ES-I3 (cell line): Measurements from ENCODE around the gene TMEM132C.

Source experiments
- H3K36me3 ChIP-seq: 2 replicates; pipeline ENCODE4 v1.6.1; 2013; ENCODE audit warnings: mild to moderate bottlenecking, low read length, control low read depth, moderate library complexity; ENCODE audit not compliant: insufficient read depth
- H3K4me1 ChIP-seq: 2 replicates; pipeline ENCODE4 v1.6.1; 2013; ENCODE audit warnings: mild to moderate bottlenecking, control low read depth, low read length; ENCODE audit not compliant: insufficient read depth
- H3K9ac ChIP-seq: 2 replicates; pipeline ENCODE4 v1.6.1; 2013; ENCODE audit warnings: low read depth, mild to moderate bottlenecking, low read length, moderate library complexity
- H3K9me3 ChIP-seq: 2 replicates; pipeline ENCODE4 v1.6.1; 2013; ENCODE audit warnings: mild to moderate bottlenecking, low read length, moderate library complexity; ENCODE audit not compliant: control insufficient read depth, insufficient read depth

TMEM132C gene

DNA sequence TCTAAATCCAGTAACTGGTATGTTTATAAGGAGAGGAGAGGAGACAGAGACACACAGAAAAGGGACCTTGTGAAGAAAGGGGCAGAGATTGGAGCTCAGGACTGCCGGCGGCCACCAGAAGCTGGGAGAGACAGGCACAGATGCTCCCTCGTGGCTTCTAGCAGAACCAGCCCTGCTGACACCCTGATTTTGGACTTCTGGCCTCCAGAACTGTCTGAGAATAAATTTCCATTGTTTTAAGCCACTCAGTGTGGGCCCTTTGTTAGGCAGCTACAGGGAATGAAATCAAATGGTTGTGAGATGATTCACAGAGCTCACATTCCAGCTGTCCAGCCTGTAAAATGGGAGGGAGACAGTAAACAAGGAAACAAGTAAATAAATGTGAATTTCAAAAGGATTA, 47.6 kb downstream of the TMEM132C start:
- H3K4me1 ChIP-seq, result no peaks in the 10 kb centered on the region; the same call in 1 of the 2 replicates
- no peaks in the 10 kb centered on the region for H3K36me3 ChIP-seq
- H3K9me3 ChIP-seq, result no peaks in the 10 kb centered on the region
- no peak overlapping the region for H3K9ac ChIP-seq

DNA sequence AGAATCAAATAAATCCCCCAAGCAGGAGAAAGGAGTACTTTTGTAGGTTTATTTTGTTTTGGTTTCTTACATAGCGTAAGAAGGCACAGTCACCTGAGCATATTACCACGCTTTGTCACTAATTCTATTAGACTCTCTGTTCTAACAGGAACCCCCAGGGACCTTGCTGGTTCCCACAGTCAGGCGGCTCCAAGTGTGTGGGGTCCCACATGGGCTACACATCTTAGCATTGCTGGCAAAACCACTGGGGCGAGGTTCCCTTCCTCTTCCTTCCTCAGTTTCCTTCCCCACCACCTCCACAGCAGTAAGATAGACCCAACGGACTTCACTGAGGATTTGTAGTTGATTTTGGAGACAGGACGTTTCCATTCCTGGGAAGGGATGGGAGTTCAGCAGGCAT, 49.1 kb downstream of the TMEM132C start:
- Histone ChIP-seq H3K9me3 (no peaks in the 10 kb centered on the region), H3K9ac (no peak overlapping the region), H3K4me1 (no peaks in the 10 kb centered on the region; the same call in 1 of the 2 replicates), H3K36me3 (no peaks in the 10 kb centered on the region)

GRCh38 chr12:128316973-128317526, 50.1 kb downstream of the TMEM132C start:
- H3K36me3 ChIP-seq, result no peaks in the 10 kb centered on the region
- H3K9me3 ChIP-seq, result no peaks in the 10 kb centered on the region
- no peak overlapping the region for H3K9ac ChIP-seq
- H3K4me1 ChIP-seq, result no peaks in the 10 kb centered on the region; the same call in 1 of the 2 replicates

DNA sequence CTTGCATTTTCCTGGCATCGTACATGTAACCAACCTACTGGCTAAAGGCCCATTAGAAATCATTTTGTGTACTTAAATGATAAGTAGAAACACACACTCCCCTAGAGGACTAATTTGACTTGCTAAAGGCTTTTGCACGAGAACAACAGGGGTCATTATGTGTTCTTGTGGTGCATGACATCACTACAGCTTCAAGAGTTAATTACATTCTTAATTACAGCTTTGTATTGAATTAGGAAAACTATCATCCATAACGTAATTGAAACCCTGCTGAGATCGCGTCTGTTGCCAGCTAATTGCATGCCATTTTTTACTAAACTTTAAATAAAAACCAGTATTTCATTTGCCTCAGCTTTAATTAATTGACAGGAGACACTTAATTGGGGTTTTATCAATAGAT, 51.4 kb downstream of the TMEM132C start:
- no peaks in the 10 kb centered on the region for H3K9me3 ChIP-seq
- H3K9ac ChIP-seq, result no peak overlapping the region
- H3K4me1 ChIP-seq, result no peaks in the 10 kb centered on the region; the same call in 1 of the 2 replicates
- no peaks in the 10 kb centered on the region for H3K36me3 ChIP-seq

DNA sequence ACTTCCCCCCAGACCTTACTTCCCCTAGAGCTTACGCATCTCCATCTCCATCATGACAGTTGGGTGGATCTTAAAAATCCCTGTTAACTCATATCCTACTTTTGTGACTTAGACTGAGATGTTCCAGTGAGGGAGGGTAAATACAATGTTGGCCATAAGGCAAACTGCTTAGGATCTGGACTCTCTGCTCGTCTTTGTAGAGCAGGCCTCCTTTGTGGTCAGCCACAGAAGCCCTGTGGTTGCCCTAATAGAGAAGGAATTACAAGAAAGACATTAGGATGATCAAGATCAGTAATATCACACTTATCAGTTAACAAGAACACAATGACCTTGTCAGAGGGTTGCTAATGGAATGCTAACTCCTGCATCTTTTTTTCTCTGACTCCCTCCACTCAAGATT, 52.0 kb downstream of the TMEM132C start:
- Histone ChIP-seq H3K36me3 (no peaks in the 10 kb centered on the region), H3K9me3 (no peaks in the 10 kb centered on the region), H3K9ac (no peak overlapping the region), H3K4me1 (no peaks in the 10 kb centered on the region; the same call in 1 of the 2 replicates)

GRCh38 chr12:128322341-128322740, 55.4 kb downstream of the TMEM132C start:
- H3K9ac ChIP-seq, result no peak overlapping the region
- H3K36me3 ChIP-seq, result no peaks in the 10 kb centered on the region
- H3K9me3 ChIP-seq, result no peaks in the 10 kb centered on the region

GRCh38 chr12:128323145-128323920, 56.4 kb downstream of the TMEM132C start:
- Histone ChIP-seq H3K9ac (no peak overlapping the region), H3K9me3 (no peaks in the 10 kb centered on the region), H3K4me1 (no peaks in the 10 kb centered on the region), H3K36me3 (no peaks in the 10 kb centered on the region)

More at GRCh38 chr12:128322341-128322740, 55.4 kb downstream of the TMEM132C start:
- no peaks in the 10 kb centered on the region for H3K4me1 ChIP-seq

DNA sequence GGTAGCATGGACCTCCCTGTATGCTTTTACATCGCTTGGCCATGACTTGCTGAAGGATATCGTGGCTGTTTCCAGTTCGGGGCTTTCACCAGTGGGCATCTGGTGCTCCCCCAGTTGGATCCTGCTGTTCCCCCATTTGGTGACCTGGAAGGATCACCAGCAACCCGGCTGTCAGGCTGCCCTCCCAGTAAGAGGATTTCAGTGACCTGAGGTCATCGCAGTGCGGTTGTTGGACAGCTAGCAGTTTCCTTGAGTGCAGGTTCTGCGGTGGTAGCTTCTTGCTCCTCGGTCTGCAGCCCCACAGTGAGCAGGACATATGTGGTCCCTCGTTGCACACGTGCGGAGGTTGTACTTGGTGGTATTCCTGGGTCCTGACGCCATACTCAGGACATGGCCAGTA, 58.7 kb downstream of the TMEM132C start:
- H3K4me1 ChIP-seq, result no peaks in the 10 kb centered on the region
- no peaks in the 10 kb centered on the region for H3K9me3 ChIP-seq
- no peak overlapping the region for H3K9ac ChIP-seq
- H3K36me3 ChIP-seq, result no peaks in the 10 kb centered on the region

- Histone ChIP-seq H3K36me3 (no peaks in the 10 kb centered on the region), H3K9me3 (no peaks in the 10 kb centered on the region), H3K9ac (no peak overlapping the region), H3K4me1 (no peaks in the 10 kb centered on the region)
Observed at GRCh38 chr12:128326406-128326805, 59.4 kb downstream of the TMEM132C start.

DNA sequence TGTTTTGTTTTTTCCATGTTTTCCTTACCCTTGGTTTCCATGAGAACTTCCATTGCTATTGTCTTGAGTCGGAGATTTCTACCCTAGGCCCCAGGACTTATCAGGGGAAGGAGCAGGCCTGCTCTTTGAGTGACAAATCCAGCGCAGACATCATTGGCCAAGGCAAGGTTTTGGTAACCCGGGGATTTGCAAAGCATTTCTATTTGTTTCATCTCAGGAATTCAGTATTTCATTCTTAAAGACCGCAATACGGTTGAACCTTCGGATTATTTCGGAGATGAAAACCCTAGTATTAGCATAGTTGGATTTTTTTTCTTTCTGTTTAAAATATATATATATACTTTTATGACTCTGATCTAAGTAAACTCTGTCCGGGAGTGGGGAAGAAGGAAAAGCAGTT, 62.0 kb downstream of the TMEM132C start:
- no peaks in the 10 kb centered on the region for H3K36me3 ChIP-seq
- H3K4me1 ChIP-seq, result no peaks in the 10 kb centered on the region
- no peak overlapping the region for H3K9ac ChIP-seq
- no peaks in the 10 kb centered on the region for H3K9me3 ChIP-seq

DNA sequence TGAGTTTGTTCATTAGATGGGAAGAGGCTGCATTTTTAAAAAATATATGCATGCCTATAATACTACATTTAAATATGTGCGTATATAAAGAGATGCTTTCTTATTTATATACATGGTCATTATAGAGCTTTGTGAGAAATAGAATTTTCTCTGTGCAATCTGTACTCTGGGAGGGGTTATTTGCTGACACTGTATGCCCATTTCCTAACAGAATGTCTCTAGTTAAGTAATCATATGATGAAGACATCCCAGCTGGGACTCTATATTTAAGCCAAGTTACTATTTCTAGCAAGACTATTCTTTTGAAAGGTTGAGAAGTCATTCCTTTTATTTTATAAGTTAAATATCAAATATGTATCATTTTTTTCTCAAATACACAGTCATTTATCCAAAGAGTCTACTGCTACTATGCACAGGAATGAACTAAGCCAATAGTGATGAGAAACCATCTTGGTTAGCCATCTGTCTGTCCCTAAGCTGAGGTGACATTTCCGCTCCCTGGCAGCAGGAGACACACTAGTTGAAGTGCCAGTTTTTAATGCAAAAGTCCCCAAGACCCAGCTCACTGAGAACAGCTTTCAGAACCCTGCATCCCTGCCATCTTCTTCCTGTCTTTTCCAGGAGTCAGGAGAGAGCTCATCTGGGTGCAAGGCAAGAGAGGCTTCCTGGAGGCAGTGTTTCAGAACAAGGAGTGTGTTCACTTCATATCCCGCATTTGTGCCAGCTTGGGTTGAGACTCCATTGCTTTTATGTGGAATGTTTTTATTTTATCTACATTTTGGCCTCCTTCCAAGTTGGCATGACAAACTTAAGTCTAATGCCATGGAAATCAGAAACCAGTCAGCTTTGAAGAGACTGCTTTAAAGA, 69.5 kb downstream of the TMEM132C start:
- Histone ChIP-seq H3K9me3 (no peaks in the 10 kb centered on the region), H3K4me1 (peaks cover 24% of the 10 kb centered on the region), H3K9ac (no peak overlapping the region), H3K36me3 (no peaks in the 10 kb centered on the region)

DNA sequence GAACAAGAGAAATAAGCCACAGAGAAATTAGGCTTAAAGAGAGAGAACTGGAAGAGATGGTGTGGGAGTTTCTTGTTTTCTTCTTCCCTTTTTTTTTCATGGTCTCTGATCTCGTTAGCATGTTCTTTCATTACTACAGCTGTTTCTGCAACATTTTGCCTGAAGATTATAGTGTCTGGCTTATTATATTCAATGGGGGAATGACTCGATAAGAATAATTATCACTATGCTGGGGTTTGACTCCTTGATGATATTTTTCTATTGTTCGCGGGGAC, 70.0 kb downstream of the TMEM132C start:
- H3K4me1 ChIP-seq, result peaks cover 24% of the 10 kb centered on the region
- H3K36me3 ChIP-seq, result no peaks in the 10 kb centered on the region
- H3K9me3 ChIP-seq, result no peaks in the 10 kb centered on the region
- no peak overlapping the region for H3K9ac ChIP-seq

DNA sequence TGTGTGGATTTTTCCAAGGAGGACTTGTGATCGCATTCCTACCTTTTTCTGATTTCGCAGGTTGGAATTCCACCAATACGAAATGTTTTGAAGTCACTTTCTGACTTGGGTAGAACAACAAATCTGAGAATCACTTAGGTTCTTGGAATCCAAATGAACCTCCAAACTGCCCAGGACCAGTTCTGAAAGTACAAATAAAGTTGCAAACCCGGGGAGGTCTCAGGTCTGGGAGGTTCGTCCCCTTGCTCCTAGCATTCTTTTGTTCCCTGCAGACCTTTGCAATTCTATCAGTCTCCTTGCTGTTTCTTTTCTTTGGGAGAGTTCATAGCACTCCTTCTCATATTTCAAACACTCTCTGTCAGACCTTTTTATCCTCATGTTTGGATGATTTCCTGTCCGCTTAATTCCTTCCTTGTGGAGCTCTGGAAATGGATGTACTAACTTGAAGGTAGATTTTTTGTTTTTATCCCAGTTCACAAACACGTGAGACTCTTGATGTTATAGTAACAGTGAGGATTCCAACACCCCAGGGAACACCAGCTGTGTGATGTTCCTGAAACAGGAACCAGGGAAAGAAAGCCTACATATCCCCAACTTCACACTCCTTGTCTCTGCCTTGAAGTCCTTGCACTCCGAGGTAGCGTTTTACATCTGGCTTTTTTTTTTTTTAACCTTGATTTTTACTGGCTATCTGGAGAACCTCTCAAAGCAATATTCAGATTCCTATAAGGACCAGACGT, 70.6 kb downstream of the TMEM132C start:
- H3K9ac ChIP-seq, result no peak overlapping the region
- H3K36me3 ChIP-seq, result no peaks in the 10 kb centered on the region

GRCh38 chr12:128338386-128339125, 71.6 kb downstream of the TMEM132C start:
- H3K4me1 ChIP-seq, result peaks cover 24% of the 10 kb centered on the region
- no peak overlapping the region for H3K9ac ChIP-seq
- H3K36me3 ChIP-seq, result no peaks in the 10 kb centered on the region
- no peaks in the 10 kb centered on the region for H3K9me3 ChIP-seq

More for the DNA sequence above, 70.6 kb downstream of the TMEM132C start:
- Histone ChIP-seq H3K9me3 (no peaks in the 10 kb centered on the region), H3K4me1 (peaks cover 24% of the 10 kb centered on the region)
